PFSK-1 (cell line): ENCODE results near the gene FAM184B.

Experiments used
- FOXP2 ChIP-seq: optimal IDR thresholded peaks from 2 replicates; pipeline ENCODE3; 2011; ENCODE audit warnings: borderline replicate concordance, control low read depth, inconsistent platforms; ENCODE audit not compliant: insufficient read depth; ENCODE audit errors: extremely low read length, extremely low read depth
- POLR2AphosphoS5 ChIP-seq: IDR thresholded peaks from 2 replicates; pipeline ENCODE4 v1.6.1; 2012; ENCODE audit warnings: low read depth, mild to moderate bottlenecking, control low read depth, low read length, moderate library complexity
- REST ChIP-seq, 2 experiments: IDR thresholded peaks; 2 replicates each; pipeline versions ENCODE4 v1.6.1 to v1.8.0; 2011 to 2012; ENCODE audit warnings: low read depth in 2 of 2, low read length in 2 of 2, control low read depth in 1 of 2, inconsistent platforms in 1 of 2, mild to moderate bottlenecking in 1 of 2, moderate library complexity in 1 of 2; ENCODE audit not compliant: insufficient read depth in 1 of 2
- SIN3A ChIP-seq: IDR thresholded peaks from 2 replicates; pipeline ENCODE4 v1.6.1; 2012; ENCODE audit warnings: mild to moderate bottlenecking, low read length, moderate library complexity, borderline replicate concordance; ENCODE audit not compliant: insufficient read depth
- TAF1 ChIP-seq: IDR thresholded peaks from 2 replicates; pipeline ENCODE4 v1.6.1; 2012; ENCODE audit warnings: low read length, control low read depth, borderline replicate concordance; ENCODE audit not compliant: insufficient read depth

The FAM184B gene

GRCh38 chr4:17814140-17814539 is 32.7 kb upstream of the FAM184B start:
- TF ChIP-seq SIN3A (no peak), TAF1 (no peak), REST (IDR thresholded peaks at IDR 0.05; ENCODE audit: insufficient read depth in 1 of 2, low read depth in 2 of 2, low read length in 2 of 2) (no peak), POLR2AphosphoS5 (no peak), FOXP2 (no peak)

GRCh38 chr4:17812801-17813200 is 31.4 kb upstream of the FAM184B start:
- TF ChIP-seq SIN3A, result no peak
- no peak for TF ChIP-seq REST (IDR thresholded peaks at IDR 0.05; ENCODE audit: insufficient read depth in 1 of 2, low read depth in 2 of 2, low read length in 2 of 2)
- no peak for TF ChIP-seq FOXP2

- no peak for TF ChIP-seq POLR2AphosphoS5
- no peak for TF ChIP-seq TAF1
- no peak for TF ChIP-seq REST (IDR thresholded peaks at IDR 0.05; ENCODE audit: insufficient read depth in 1 of 2, low read depth in 2 of 2, low read length in 2 of 2)
- no peak for TF ChIP-seq FOXP2
- no peak for TF ChIP-seq SIN3A
Observed at GRCh38 chr4:17812125-17812524, 30.7 kb upstream of the FAM184B start.

- TF ChIP-seq POLR2AphosphoS5, result no peak
- TF ChIP-seq FOXP2, result peak; percentile 5
Observed at GRCh38 chr4:17811078-17811603, 29.7 kb upstream of the FAM184B start.

GRCh38 chr4:17810260-17811077 is 29.0 kb upstream of the FAM184B start, which contains the start of the genes DCAF16 and NCAPG:
Gene DCAF16, minus strand, starts transcription at chr4:17810757. Its CDS starts 6,616 bp downstream, at chr4:17804141.
Gene NCAPG, plus strand, starts transcription at chr4:17810979. Its CDS starts 99 bp downstream, at chr4:17811078.
- TF ChIP-seq SIN3A (peak; percentile 95), REST (IDR thresholded peaks at IDR 0.05; ENCODE audit: insufficient read depth in 1 of 2, low read depth in 2 of 2, low read length in 2 of 2) (peak; percentile 5 to 53; a peak in 1 of 4 replicates), TAF1 (peak; percentile 85), FOXP2 (peak; percentile 34), POLR2AphosphoS5 (peak; percentile 91)
